HepG2 (cell line): ENCODE data around the gene INSIG1. TPM values are rescaled to one million over a fixed set of nuclear protein-coding genes. Genes with fewer than 3 reads are reported as not detected.

Experiments
- ATAC-seq: fragments of 200-7000 bp; cut with Tn5 transposase; 3 replicates; pipeline ENCODE4 v1.9.1; 2020; ENCODE audit warnings: mild to moderate bottlenecking, moderate library complexity
- BruUV-seq: library from RNA; stranded (reverse); fragments of 400-500 nt; replicated peaks from 2 replicates; lab custom pipeline; 2021; lab: Mats Ljungman, UMichigan
- CTCF ChIA-PET: fragments of 300-600 bp; formaldehyde crosslinking; extraction: SDS; loops from one replicate; lab custom pipeline; 2021; ENCODE audit warnings: low total read pairs, inconsistent platforms, low intra/inter-chr PET ratio; lab: Yijun Ruan, JAX
- POLR2A ChIA-PET: fragments of 350-600 bp; sonication (Branson Sonifier 250); formaldehyde crosslinking; loops from one replicate; lab custom pipeline; 2020; ENCODE audit warnings: antibody characterized with exemption, inconsistent platforms; lab: Yijun Ruan, JAX
- DNase-seq: peaks from one replicate; pipeline ENCODE4 v3.0.0-alpha.2; 2015; ENCODE audit warnings: low spot score
- FAIRE-seq: peaks from 3 replicates; lab custom pipeline; 2011; peaks lifted over from hg19 to GRCh38; lab: Jason Lieb, UNC
- H2AFZ ChIP-seq: one replicate; pipeline ENCODE4 v1.6.1; 2011; ENCODE audit warnings: low read length, inconsistent platforms
- H3K27ac ChIP-seq: fragments of 300-600 bp; 3 replicates; pipeline ENCODE4 v1.8.0; 2011; ENCODE audit warnings: mixed run types, mild to moderate bottlenecking, mixed read lengths, low read length, inconsistent platforms; ENCODE audit not compliant: insufficient read depth; ENCODE audit errors: extremely low read length
- H3K27me3 ChIP-seq, 2 experiments: fragments of 200-600 bp in 1 of 2; 2 replicates in 1 of 2; 3 replicates in 1 of 2; pipeline versions ENCODE4 v1.6.0 to v1.8.0; 2011; ENCODE audit warnings: low read length in 2 of 2, mild to moderate bottlenecking in 2 of 2, moderate library complexity in 2 of 2, inconsistent platforms in 1 of 2; ENCODE audit not compliant: insufficient read depth in 2 of 2, control insufficient read depth in 1 of 2
- H3K36me3 ChIP-seq, 2 experiments: fragments of 200-600 bp in 1 of 2; replicated peaks in 1 of 2; 2 replicates in 1 of 2; 3 replicates in 1 of 2; pipeline versions ENCODE4 v1.5.1 to v1.8.0; 2011; ENCODE audit warnings: low read length in 2 of 2, inconsistent platforms in 1 of 2; ENCODE audit not compliant: insufficient read depth in 2 of 2, control insufficient read depth in 1 of 2
- H3K4me1 ChIP-seq: 2 replicates; pipeline ENCODE4 v1.5.1; 2012; ENCODE audit warnings: low read length, inconsistent platforms; ENCODE audit not compliant: insufficient read depth
- H3K4me2 ChIP-seq: 2 replicates; pipeline ENCODE4 v1.6.0; 2011; ENCODE audit warnings: low read depth, low read length, inconsistent platforms
- H3K4me3 ChIP-seq, 3 experiments: fragments of 200-600 bp in 1 of 3; sonication (generic), shearing (Covaris generic) in 1 of 3; replicated peaks in 1 of 3; 2 replicates each; pipeline ENCODE4 v1.5.1; 2011 to 2016; ENCODE audit warnings: low read length in 3 of 3, inconsistent platforms in 2 of 3, low read depth in 2 of 3, mild to moderate bottlenecking in 2 of 3, control low read depth in 1 of 3, mixed read lengths in 1 of 3; ENCODE audit not compliant: insufficient read depth in 1 of 3
- H3K79me2 ChIP-seq: one replicate; pipeline ENCODE4 v1.6.1; 2011; ENCODE audit warnings: low read length, inconsistent platforms; ENCODE audit not compliant: insufficient read depth
- H3K9ac ChIP-seq: 2 replicates; pipeline ENCODE4 v1.6.0; 2011; ENCODE audit warnings: mild to moderate bottlenecking, low read depth, low read length, inconsistent platforms; ENCODE audit not compliant: insufficient read depth
- H3K9me3 ChIP-seq: 2 replicates; pipeline ENCODE4 v1.5.1; 2012; ENCODE audit warnings: mild to moderate bottlenecking, low read length
- H4K20me1 ChIP-seq: 2 replicates; pipeline ENCODE4 v1.6.0; 2011; ENCODE audit warnings: inconsistent platforms, mild to moderate bottlenecking, low read length, moderate library complexity; ENCODE audit not compliant: insufficient read depth
- MAFK ChIP-seq, 2 experiments: IDR thresholded peaks in 1 of 2; conservative IDR thresholded peaks in 1 of 2; 2 replicates each; pipeline ENCODE4 v1.6.1; 2011; ENCODE audit warnings: improper control_type of control experiment in 2 of 2, low read length in 2 of 2
- NFYB ChIP-seq: sonication (generic); formaldehyde crosslinking; IDR thresholded peaks from 2 replicates; pipeline ENCODE4 v1.4.0; 2020; ENCODE audit warnings: missing genetic modification reagents
- ZNF232 ChIP-seq: sonication (generic); formaldehyde crosslinking; IDR thresholded peaks from 2 replicates; pipeline ENCODE4 v1.4.0; 2020; ENCODE audit warnings: missing genetic modification reagents, borderline replicate concordance
- ZNF34 ChIP-seq: sonication (generic); formaldehyde crosslinking; IDR thresholded peaks from 2 replicates; pipeline ENCODE4 v1.4.0; 2020; ENCODE audit warnings: mild to moderate bottlenecking, missing genetic modification reagents, borderline replicate concordance
- WGBS: methylation state at CpG from one replicate; pipeline ENCODE4 v1.1.6; 2017; ENCODE audit warnings: low lambda C conversion rate; 5-methylcytosine and 5-hydroxymethylcytosine counted together
- in situ Hi-C: cut with HindIII; loops from 2 replicates; pipeline ENCODE4 v1.10.0; 2017; ENCODE audit warnings: low pct_unique_long_range_greater_than_20kb; ENCODE audit not compliant: extremely low pct_ligation_motif_present
- intact Hi-C: fragments of 100-400 bp; cut with micrococcal nuclease; formaldehyde crosslinking; loops from one replicate; pipeline ENCODE4 v1.10.0; 2022; ENCODE audit not compliant: unreplicated experiment
- polyA plus RNA-seq, 8 experiments: library from polyadenylated mRNA; depleted of rRNA in 3 of 8; stranded (reverse) in 7 of 8; unstranded in 1 of 8; fragments of >200 nt; fragmentation: Illumina TruSeq in 4 of 8; extraction: Trizol in 4 of 8; gene quantifications; 2 replicates each; pipeline versions ENCODE4 v1.2.1 to v1.2.3, GENCODE V29; 2011 to 2016; ENCODE audit warnings: low read depth in 4 of 8, missing spikeins in 1 of 8, mixed read lengths in 1 of 8; ENCODE audit not compliant: insufficient read depth in 1 of 8
- total RNA-seq, 5 experiments: library from RNA; depleted of rRNA; stranded (reverse); fragments of >200 nt; fragmentation: Illumina TruSeq; extraction: Trizol; gene quantifications; 2 replicates each; pipeline ENCODE4 v1.2.3, GENCODE V29; 2016; ENCODE audit warnings: low read depth in 1 of 5
- TF ChIP-seq, protein P1 (sequence below): sonication (generic); formaldehyde crosslinking; IDR thresholded peaks from 2 replicates; pipeline ENCODE4 v1.9.0; 2021; ENCODE audit warnings: missing genetic modification reagents, borderline replicate concordance
- TF ChIP-seq, protein P2 (sequence below): sonication (generic); formaldehyde crosslinking; IDR thresholded peaks from 2 replicates; pipeline ENCODE4 v1.4.0; 2020; ENCODE audit warnings: low read depth, mild to moderate bottlenecking, missing genetic modification reagents
- TF ChIP-seq, protein P3 (sequence below): sonication (generic); formaldehyde crosslinking; IDR thresholded peaks from 2 replicates; pipeline ENCODE4 v1.5.0; 2020; ENCODE audit warnings: mild to moderate bottlenecking, missing genetic modification reagents

Gene INSIG1
- total and polyA plus RNA-seq, 2 of the 13 experiments (the other 11 are each of a cell fraction or from before 2014, with no cell fraction given) = 0.07 to 0.11 TPM

DNA sequence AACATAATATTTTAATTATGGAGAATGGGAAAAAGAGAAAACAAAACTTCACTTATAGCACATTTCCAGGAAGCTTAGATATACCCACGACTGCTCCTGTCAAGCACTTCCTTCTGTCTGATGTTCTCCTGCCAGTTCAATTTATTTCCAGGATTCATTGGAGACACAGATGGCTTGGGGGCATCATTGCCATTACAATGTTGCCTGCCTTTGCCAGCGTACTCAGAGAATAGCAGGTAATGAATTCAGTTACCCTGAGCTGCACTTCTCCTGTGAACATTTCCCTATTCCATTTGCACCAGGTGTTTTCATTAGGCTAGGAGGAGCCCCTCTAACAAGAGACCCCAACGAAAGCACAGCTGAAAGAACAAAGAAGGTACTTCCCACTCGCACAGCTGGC, 33.7 kb downstream of the INSIG1 start:
- in situ Hi-C loops (no loop called here), intact Hi-C loops (no loop called here)
- Histone ChIP-seq H3K9ac (no peak overlapping the region), H3K79me2 (no peaks in the 10 kb centered on the region), H3K4me1 (no peaks in the 10 kb centered on the region), H3K4me2 (no peak overlapping the region), H3K27ac (no peak overlapping the region), H3K27me3 (peaks cover 0 to 28% of the 10 kb centered on the region in 2 experiments; a peak in 3 of 5 replicates), H3K36me3 (no peaks in the 10 kb centered on the region), H3K4me3 (no peak overlapping the region), H3K9me3 (no peaks in the 10 kb centered on the region), H2AFZ (no peak overlapping the region), H4K20me1 (no peaks in the 10 kb centered on the region)
- WGBS = 0% methylated on average over 2 of the region's 4 CpGs
- no peak for ATAC-seq
- CTCF ChIA-PET = no interaction called here
- TF ChIP-seq NFYB (CRISPR knock-in tag) (no peak), MAFK (conservative IDR thresholded peaks at IDR 0.05 in 1 of 2, IDR thresholded peaks at IDR 0.05 in 1 of 2; ENCODE audit: low read length in 2 of 2) (no peak), ZNF34 (no peak), ZNF232 (CRISPR knock-in tag) (no peak)
- BruUV-seq = no TSS peak
- no peak for FAIRE-seq
- POLR2A ChIA-PET = no interaction called here
- no peak for DNase-seq

DNA sequence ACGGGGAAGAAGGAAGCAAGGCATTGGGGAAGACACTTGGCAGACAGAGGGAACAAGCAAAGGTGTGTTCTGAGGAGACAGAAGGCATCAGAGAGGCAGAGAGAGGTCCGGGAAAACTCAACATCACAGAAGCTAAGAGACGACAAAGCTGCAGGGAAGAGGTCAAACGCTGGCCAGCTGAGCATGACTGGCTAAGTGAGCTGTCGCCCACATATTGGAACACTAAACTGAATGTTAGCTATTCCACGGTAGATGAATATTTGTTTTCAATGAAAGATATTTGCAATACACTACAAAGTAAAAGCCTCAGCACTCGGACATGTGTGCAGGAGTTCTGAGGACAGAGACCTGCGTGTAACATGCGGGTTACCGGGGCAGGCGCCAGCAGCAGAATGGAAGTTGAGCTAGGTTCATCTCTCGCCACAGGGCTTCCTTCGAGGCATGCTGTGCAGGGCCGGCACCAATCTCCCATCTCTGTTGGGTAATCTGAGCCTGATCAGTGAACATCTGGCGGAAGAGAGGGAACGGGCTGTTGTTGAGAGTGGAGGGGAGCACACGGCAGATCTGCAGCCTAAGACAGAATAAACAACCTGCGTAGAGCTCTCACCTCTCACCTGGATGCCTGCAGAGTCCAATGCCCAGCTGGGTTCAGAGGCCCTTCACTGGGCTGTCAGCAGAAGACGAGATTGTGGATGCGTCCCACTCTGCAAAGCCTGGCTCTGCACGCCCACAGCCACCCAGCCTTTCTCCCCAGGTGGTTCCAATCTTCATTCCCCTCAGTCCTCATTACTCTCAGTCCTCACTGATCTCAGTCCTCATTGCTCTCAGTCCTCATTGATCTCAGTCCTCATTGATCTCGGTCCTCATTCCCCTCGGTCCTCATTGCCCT, 35.9 kb downstream of the INSIG1 start:
- TF ChIP-seq, protein P1, sequence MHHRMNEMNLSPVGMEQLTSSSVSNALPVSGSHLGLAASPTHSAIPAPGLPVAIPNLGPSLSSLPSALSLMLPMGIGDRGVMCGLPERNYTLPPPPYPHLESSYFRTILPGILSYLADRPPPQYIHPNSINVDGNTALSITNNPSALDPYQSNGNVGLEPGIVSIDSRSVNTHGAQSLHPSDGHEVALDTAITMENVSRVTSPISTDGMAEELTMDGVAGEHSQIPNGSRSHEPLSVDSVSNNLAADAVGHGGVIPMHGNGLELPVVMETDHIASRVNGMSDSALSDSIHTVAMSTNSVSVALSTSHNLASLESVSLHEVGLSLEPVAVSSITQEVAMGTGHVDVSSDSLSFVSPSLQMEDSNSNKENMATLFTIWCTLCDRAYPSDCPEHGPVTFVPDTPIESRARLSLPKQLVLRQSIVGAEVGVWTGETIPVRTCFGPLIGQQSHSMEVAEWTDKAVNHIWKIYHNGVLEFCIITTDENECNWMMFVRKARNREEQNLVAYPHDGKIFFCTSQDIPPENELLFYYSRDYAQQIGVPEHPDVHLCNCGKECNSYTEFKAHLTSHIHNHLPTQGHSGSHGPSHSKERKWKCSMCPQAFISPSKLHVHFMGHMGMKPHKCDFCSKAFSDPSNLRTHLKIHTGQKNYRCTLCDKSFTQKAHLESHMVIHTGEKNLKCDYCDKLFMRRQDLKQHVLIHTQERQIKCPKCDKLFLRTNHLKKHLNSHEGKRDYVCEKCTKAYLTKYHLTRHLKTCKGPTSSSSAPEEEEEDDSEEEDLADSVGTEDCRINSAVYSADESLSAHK = no peak
- TF ChIP-seq, protein P2, sequence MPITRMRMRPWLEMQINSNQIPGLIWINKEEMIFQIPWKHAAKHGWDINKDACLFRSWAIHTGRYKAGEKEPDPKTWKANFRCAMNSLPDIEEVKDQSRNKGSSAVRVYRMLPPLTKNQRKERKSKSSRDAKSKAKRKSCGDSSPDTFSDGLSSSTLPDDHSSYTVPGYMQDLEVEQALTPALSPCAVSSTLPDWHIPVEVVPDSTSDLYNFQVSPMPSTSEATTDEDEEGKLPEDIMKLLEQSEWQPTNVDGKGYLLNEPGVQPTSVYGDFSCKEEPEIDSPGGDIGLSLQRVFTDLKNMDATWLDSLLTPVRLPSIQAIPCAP = no peak
- TF ChIP-seq, protein P3, sequence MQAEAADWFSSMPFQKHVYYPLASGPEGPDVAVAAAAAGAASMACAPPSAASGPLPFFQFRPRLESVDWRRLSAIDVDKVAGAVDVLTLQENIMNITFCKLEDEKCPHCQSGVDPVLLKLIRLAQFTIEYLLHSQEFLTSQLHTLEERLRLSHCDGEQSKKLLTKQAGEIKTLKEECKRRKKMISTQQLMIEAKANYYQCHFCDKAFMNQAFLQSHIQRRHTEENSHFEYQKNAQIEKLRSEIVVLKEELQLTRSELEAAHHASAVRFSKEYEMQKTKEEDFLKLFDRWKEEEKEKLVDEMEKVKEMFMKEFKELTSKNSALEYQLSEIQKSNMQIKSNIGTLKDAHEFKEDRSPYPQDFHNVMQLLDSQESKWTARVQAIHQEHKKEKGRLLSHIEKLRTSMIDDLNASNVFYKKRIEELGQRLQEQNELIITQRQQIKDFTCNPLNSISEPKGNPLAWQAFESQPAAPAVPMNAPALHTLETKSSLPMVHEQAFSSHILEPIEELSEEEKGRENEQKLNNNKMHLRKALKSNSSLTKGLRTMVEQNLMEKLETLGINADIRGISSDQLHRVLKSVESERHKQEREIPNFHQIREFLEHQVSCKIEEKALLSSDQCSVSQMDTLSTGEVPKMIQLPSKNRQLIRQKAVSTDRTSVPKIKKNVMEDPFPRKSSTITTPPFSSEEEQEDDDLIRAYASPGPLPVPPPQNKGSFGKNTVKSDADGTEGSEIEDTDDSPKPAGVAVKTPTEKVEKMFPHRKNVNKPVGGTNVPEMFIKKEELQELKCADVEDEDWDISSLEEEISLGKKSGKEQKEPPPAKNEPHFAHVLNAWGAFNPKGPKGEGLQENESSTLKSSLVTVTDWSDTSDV (CRISPR knock-in tag) = no peak
- ATAC-seq (no peak), FAIRE-seq (no peak), DNase-seq (no peak)
- peaks cover 0 to 38% of the 10 kb centered on the region in 2 experiments; a peak in 3 of 5 replicates for H3K27me3 ChIP-seq
- no peaks in the 10 kb centered on the region for H3K4me1 ChIP-seq
- intact Hi-C loops = no loop called here
- H2AFZ ChIP-seq = no peak overlapping the region
- POLR2A ChIA-PET = no interaction called here
- in situ Hi-C loops = no loop called here
- CTCF ChIA-PET = no interaction called here
- no peaks in the 10 kb centered on the region for H3K36me3 ChIP-seq
- no peaks in the 10 kb centered on the region for H3K79me2 ChIP-seq
- H3K4me2 ChIP-seq = no peak overlapping the region
- 31% methylated on average over 22 of the region's 23 CpGs for WGBS
- no peak overlapping the region for H3K27ac ChIP-seq
- no TSS peak for BruUV-seq
- no peaks in the 10 kb centered on the region for H4K20me1 ChIP-seq
- H3K4me3 ChIP-seq = no peak overlapping the region
- no peak overlapping the region for H3K9ac ChIP-seq
- H3K9me3 ChIP-seq = no peaks in the 10 kb centered on the region
